ENCODE data around the gene EPB41L2.

- TF ChIP-seq CTCF (IDR thresholded peaks at IDR 0.05; ENCODE audit: low read depth, low read length) (no peak), EZH2phosphoT487 (IDR thresholded peaks at IDR 0.05; ENCODE audit: low read depth) (no peak)
Measured at GRCh38 chr6:130815200-130816071, 247.6 kb downstream of the EPB41L2 start.
